ENCODE results near the gene LRRC46. TPM values are rescaled to one million over a fixed set of nuclear protein-coding genes. Genes with fewer than 3 reads are reported as not detected.

Gene LRRC46
- total RNA-seq, 1 experiment from 2014 or later: 0.39 TPM

- Mint-ChIP-seq H3K27ac (no peak overlapping the region), H3K4me3 (peak overlapping the region; percentile 98), H3K4me1 (peaks cover 12% of the 10 kb centered on the region), H3K36me3 (peaks cover 10% of the 10 kb centered on the region), H3K27me3 (ENCODE audit: low read depth) (no peaks in the 10 kb centered on the region), H3K9me3 (no peaks in the 10 kb centered on the region)
- no peak for DNase-seq (ENCODE audit: low spot score)
- peak; percentile 2; the same call in 1 of the 2 replicates for ATAC-seq
- ChIA-PET POLR2A (interaction anchor here (0.9 to 1.2 kb wide), 3 partner anchors 15 to 139 kb away, joined by 3 to 5 read pairs (median 4); partner anchors contain the start of gene CDK5RAP3), CTCF (interaction anchor here (0.6 to 2.0 kb wide), 18 partner anchors 9 to 180 kb away, joined by 3 to 32 read pairs (median 4); partner anchors contain the start of genes CDK5RAP3, OSBPL7, PNPO and SCRN2)
- no peak for TF ChIP-seq USF1 (CRISPR knock-in tag; IDR thresholded peaks at IDR 0.05)
- no peak for TF ChIP-seq NR1H2 (CRISPR knock-in tag; IDR thresholded peaks at IDR 0.05)
- TF ChIP-seq, protein P1, sequence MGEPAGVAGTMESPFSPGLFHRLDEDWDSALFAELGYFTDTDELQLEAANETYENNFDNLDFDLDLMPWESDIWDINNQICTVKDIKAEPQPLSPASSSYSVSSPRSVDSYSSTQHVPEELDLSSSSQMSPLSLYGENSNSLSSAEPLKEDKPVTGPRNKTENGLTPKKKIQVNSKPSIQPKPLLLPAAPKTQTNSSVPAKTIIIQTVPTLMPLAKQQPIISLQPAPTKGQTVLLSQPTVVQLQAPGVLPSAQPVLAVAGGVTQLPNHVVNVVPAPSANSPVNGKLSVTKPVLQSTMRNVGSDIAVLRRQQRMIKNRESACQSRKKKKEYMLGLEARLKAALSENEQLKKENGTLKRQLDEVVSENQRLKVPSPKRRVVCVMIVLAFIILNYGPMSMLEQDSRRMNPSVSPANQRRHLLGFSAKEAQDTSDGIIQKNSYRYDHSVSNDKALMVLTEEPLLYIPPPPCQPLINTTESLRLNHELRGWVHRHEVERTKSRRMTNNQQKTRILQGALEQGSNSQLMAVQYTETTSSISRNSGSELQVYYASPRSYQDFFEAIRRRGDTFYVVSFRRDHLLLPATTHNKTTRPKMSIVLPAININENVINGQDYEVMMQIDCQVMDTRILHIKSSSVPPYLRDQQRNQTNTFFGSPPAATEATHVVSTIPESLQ (CRISPR knock-in tag; IDR thresholded peaks at IDR 0.05): no peak
- TF ChIP-seq HMGXB4 (CRISPR knock-in tag; IDR thresholded peaks at IDR 0.05): 0 out of 2 replicates have a peak, but pooled peaks have one; percentile 14
- no peak for TF ChIP-seq AR (CRISPR knock-in tag; IDR thresholded peaks at IDR 0.05)
Measured at GRCh38 chr17:47831934-47832327, 461 bp downstream of the LRRC46 start.

- ATAC-seq: no peak
- H3K9me3 Mint-ChIP-seq: no peaks in the 10 kb centered on the region
- H3K4me1 Mint-ChIP-seq: peaks cover 12% of the 10 kb centered on the region
- ChIA-PET POLR2A (no interaction called here), CTCF (interaction anchor here (2.9 to 19.3 kb wide), 2 partner anchors 13 to 52 kb away, joined by 12 to 1122 read pairs; partner anchors contain the start of gene SP2)
- no peak for DNase-seq (ENCODE audit: low spot score)
- H3K36me3 Mint-ChIP-seq: no peaks in the 10 kb centered on the region; the same call in 1 of the 2 replicates
- H3K27ac Mint-ChIP-seq: no peak overlapping the region
- no peaks in the 10 kb centered on the region for H3K27me3 Mint-ChIP-seq (ENCODE audit: low read depth)
- no peak overlapping the region for H3K4me3 Mint-ChIP-seq
- TF ChIP-seq, protein P2, sequence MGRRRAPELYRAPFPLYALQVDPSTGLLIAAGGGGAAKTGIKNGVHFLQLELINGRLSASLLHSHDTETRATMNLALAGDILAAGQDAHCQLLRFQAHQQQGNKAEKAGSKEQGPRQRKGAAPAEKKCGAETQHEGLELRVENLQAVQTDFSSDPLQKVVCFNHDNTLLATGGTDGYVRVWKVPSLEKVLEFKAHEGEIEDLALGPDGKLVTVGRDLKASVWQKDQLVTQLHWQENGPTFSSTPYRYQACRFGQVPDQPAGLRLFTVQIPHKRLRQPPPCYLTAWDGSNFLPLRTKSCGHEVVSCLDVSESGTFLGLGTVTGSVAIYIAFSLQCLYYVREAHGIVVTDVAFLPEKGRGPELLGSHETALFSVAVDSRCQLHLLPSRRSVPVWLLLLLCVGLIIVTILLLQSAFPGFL (CRISPR knock-in tag; IDR thresholded peaks at IDR 0.05; ENCODE audit: borderline replicate concordance): no peak
- TF ChIP-seq, protein P1 (CRISPR knock-in tag; IDR thresholded peaks at IDR 0.05): no peak
- TF ChIP-seq FOXK1 (CRISPR knock-in tag; IDR thresholded peaks at IDR 0.05): no peak
- no peak for TF ChIP-seq SMAD3 (CRISPR knock-in tag; IDR thresholded peaks at IDR 0.05; ENCODE audit: borderline replicate concordance)
- no peak for TF ChIP-seq GABPB1 (CRISPR knock-in tag; IDR thresholded peaks at IDR 0.05)
- no peak for TF ChIP-seq ZBTB21 (CRISPR knock-in tag; IDR thresholded peaks at IDR 0.05; ENCODE audit: borderline replicate concordance)
- no peak for TF ChIP-seq CREM (CRISPR knock-in tag; IDR thresholded peaks at IDR 0.05)
- TF ChIP-seq NR1H2 (CRISPR knock-in tag; IDR thresholded peaks at IDR 0.05): no peak
- no peak for TF ChIP-seq ELF4 (CRISPR knock-in tag; IDR thresholded peaks at IDR 0.05; ENCODE audit: low read depth)
- no peak for TF ChIP-seq NFE2L1 (CRISPR knock-in tag; IDR thresholded peaks at IDR 0.05)
- TF ChIP-seq ZBTB43 (CRISPR knock-in tag; IDR thresholded peaks at IDR 0.05): no peak
- TF ChIP-seq JAZF1 (CRISPR knock-in tag; IDR thresholded peaks at IDR 0.05): no peak
- no peak for TF ChIP-seq ZNF121 (CRISPR knock-in tag; IDR thresholded peaks at IDR 0.05)
- no peak for TF ChIP-seq PRRX2 (CRISPR knock-in tag; IDR thresholded peaks at IDR 0.05)
- TF ChIP-seq, protein P3, sequence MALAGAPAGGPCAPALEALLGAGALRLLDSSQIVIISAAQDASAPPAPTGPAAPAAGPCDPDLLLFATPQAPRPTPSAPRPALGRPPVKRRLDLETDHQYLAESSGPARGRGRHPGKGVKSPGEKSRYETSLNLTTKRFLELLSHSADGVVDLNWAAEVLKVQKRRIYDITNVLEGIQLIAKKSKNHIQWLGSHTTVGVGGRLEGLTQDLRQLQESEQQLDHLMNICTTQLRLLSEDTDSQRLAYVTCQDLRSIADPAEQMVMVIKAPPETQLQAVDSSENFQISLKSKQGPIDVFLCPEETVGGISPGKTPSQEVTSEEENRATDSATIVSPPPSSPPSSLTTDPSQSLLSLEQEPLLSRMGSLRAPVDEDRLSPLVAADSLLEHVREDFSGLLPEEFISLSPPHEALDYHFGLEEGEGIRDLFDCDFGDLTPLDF (CRISPR knock-in tag; IDR thresholded peaks at IDR 0.05): no peak
- TF ChIP-seq, protein P4, sequence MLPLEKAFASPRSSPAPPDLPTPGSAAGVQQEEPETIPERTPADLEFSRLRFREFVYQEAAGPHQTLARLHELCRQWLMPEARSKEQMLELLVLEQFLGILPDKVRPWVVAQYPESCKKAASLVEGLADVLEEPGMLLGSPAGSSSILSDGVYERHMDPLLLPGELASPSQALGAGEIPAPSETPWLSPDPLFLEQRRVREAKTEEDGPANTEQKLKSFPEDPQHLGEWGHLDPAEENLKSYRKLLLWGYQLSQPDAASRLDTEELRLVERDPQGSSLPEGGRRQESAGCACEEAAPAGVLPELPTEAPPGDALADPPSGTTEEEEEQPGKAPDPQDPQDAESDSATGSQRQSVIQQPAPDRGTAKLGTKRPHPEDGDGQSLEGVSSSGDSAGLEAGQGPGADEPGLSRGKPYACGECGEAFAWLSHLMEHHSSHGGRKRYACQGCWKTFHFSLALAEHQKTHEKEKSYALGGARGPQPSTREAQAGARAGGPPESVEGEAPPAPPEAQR (CRISPR knock-in tag; IDR thresholded peaks at IDR 0.05): no peak
Measured at GRCh38 chr17:47834756-47835155, 3.3 kb downstream of the LRRC46 start.
